Panc1 (cell line): ENCODE results near the gene NCAM1. TPM values are rescaled to one million over a fixed set of nuclear protein-coding genes. Genes with fewer than 3 reads are reported as not detected.

Experiments used
- ATAC-seq: fragments of 200-7000 bp; cut with Tn5 transposase; 2 replicates; pipeline ENCODE4 v1.9.1; 2020; ENCODE audit warnings: mild to moderate bottlenecking, moderate library complexity
- BruUV-seq: library from RNA; stranded (reverse); fragments of 400-500 nt; replicated peaks from 2 replicates; lab custom pipeline; 2021; lab: Mats Ljungman, UMichigan
- CTCF ChIA-PET: fragments of 300-600 bp; sonication (Branson Sonifier 250); formaldehyde crosslinking; loops from one replicate; lab custom pipeline; 2022; ENCODE audit warnings: antibody characterized with exemption; lab: Charles Lee
- POLR2A ChIA-PET: fragments of 300-600 bp; sonication (Branson Sonifier 250); formaldehyde crosslinking; loops from one replicate; lab custom pipeline; 2022; ENCODE audit warnings: antibody characterized with exemption; lab: Charles Lee
- DNase-seq: peaks from one replicate; pipeline ENCODE4 v3.0.0-alpha.2; 2010; ENCODE audit warnings: low read depth, low spot score
- H3K27ac ChIP-seq: 2 replicates; pipeline ENCODE4 v1.5.1; 2011; ENCODE audit warnings: mild to moderate bottlenecking, low read length, inconsistent platforms
- H3K27me3 ChIP-seq: fragments of 200-500 bp; sonication (Bioruptor generic); 2 replicates; pipeline ENCODE4 v1.6.0; 2014; ENCODE audit warnings: low read length, inconsistent platforms; ENCODE audit not compliant: control insufficient read depth, insufficient read depth
- H3K36me3 ChIP-seq: fragments of 200-500 bp; sonication (Bioruptor generic); 2 replicates; pipeline ENCODE4 v1.5.1; 2014; ENCODE audit warnings: inconsistent platforms, mild to moderate bottlenecking, low read length, moderate library complexity; ENCODE audit not compliant: control insufficient read depth, insufficient read depth
- H3K4me1 ChIP-seq: 2 replicates; pipeline ENCODE4 v1.5.1; 2011; ENCODE audit warnings: inconsistent platforms, mild to moderate bottlenecking, low read length, moderate library complexity; ENCODE audit not compliant: control insufficient read depth, insufficient read depth
- H3K4me3 ChIP-seq, 2 experiments: 2 replicates each; pipeline ENCODE4 v1.5.1; 2011 to 2012; ENCODE audit warnings: low read depth in 2 of 2, low read length in 2 of 2, mild to moderate bottlenecking in 2 of 2, inconsistent platforms in 1 of 2, moderate library complexity in 1 of 2
- H3K9me3 ChIP-seq: fragments of 200-500 bp; sonication (Bioruptor generic); 2 replicates; pipeline ENCODE4 v1.5.1; 2014; ENCODE audit warnings: low read depth, mild to moderate bottlenecking, inconsistent platforms, low read length, moderate library complexity; ENCODE audit not compliant: control insufficient read depth, insufficient read depth
- POLR2AphosphoS5 ChIP-seq: IDR thresholded peaks from 2 replicates; pipeline ENCODE4 v1.6.1; 2012; ENCODE audit warnings: mild to moderate bottlenecking, low read depth, low read length, moderate library complexity
- SIN3A ChIP-seq: IDR thresholded peaks from 2 replicates; pipeline ENCODE4 v1.6.1; 2012; ENCODE audit warnings: low read depth, mild to moderate bottlenecking, low read length, moderate library complexity, borderline replicate concordance; ENCODE audit not compliant: insufficient read depth
- TCF7L2 ChIP-seq: IDR thresholded peaks from 2 replicates; pipeline ENCODE4 v1.6.1; 2011; ENCODE audit warnings: mild to moderate bottlenecking, low read depth, low read length, inconsistent platforms
- in situ Hi-C: cut with HindIII; loops from 2 replicates; pipeline ENCODE4 v1.10.0; 2016; ENCODE audit warnings: low sequenced_read_pairs, low pct_unique_long_range_greater_than_20kb
- intact Hi-C: fragments of 100-400 bp; cut with micrococcal nuclease; formaldehyde crosslinking; loops from one replicate; pipeline ENCODE4 v1.10.0; 2022; ENCODE audit not compliant: unreplicated experiment
- total RNA-seq: library from RNA; stranded (reverse); gene quantifications from one replicate; pipeline ENCODE4 v1.2.1, GENCODE V29; 2021; ENCODE audit not compliant: unreplicated experiment
- TF ChIP-seq, protein P1 (sequence below): fragments of 450-650 bp; IDR thresholded peaks from 2 replicates; pipeline ENCODE4 v1.5.1; 2017; ENCODE audit warnings: mild to moderate bottlenecking
- TF ChIP-seq, protein P2 (sequence below), 2 experiments: IDR thresholded peaks; 2 replicates each; pipeline ENCODE4 v1.6.1; 2011 to 2012; ENCODE audit warnings: low read depth in 2 of 2, control low read depth in 1 of 2, low read length in 1 of 2, mild to moderate bottlenecking in 1 of 2, moderate library complexity in 1 of 2; ENCODE audit not compliant: insufficient read depth in 1 of 2

Gene NCAM1
- total RNA-seq, 1 experiment from 2014 or later, result 0.18 TPM

DNA sequence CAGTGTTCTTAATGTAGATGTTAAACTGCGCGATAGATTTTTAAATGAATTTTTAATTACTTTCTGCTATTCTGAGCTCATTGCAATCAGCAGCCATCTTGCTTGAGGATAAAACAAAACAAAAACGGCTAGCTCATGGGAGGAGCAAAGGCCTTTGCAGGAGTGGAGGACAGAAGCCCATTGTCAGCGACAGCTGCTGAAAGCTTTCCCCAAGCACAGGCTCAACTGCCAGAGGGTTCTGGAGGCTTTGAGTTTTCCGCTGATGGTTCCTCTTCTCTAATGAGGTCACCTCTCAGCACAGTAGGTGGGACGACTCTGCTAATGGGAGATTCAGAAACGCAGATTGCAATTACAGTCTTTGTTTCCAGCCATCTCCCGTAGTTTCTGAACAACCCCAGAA lies 186.0 kb downstream of the NCAM1 start:
- no peaks in the 10 kb centered on the region for H3K4me1 ChIP-seq
- CTCF ChIA-PET, result interaction anchor here (0.6 kb wide), 1 partner anchor 103 kb away, joined by 3 read pairs; no protein-coding TSS in a partner anchor
- in situ Hi-C loops, result no loop called here
- TF ChIP-seq SIN3A (no peak), POLR2AphosphoS5 (no peak), TCF7L2 (no peak)
- TF ChIP-seq, protein P1, sequence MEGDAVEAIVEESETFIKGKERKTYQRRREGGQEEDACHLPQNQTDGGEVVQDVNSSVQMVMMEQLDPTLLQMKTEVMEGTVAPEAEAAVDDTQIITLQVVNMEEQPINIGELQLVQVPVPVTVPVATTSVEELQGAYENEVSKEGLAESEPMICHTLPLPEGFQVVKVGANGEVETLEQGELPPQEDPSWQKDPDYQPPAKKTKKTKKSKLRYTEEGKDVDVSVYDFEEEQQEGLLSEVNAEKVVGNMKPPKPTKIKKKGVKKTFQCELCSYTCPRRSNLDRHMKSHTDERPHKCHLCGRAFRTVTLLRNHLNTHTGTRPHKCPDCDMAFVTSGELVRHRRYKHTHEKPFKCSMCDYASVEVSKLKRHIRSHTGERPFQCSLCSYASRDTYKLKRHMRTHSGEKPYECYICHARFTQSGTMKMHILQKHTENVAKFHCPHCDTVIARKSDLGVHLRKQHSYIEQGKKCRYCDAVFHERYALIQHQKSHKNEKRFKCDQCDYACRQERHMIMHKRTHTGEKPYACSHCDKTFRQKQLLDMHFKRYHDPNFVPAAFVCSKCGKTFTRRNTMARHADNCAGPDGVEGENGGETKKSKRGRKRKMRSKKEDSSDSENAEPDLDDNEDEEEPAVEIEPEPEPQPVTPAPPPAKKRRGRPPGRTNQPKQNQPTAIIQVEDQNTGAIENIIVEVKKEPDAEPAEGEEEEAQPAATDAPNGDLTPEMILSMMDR, result no peak
- TF ChIP-seq, protein P2, sequence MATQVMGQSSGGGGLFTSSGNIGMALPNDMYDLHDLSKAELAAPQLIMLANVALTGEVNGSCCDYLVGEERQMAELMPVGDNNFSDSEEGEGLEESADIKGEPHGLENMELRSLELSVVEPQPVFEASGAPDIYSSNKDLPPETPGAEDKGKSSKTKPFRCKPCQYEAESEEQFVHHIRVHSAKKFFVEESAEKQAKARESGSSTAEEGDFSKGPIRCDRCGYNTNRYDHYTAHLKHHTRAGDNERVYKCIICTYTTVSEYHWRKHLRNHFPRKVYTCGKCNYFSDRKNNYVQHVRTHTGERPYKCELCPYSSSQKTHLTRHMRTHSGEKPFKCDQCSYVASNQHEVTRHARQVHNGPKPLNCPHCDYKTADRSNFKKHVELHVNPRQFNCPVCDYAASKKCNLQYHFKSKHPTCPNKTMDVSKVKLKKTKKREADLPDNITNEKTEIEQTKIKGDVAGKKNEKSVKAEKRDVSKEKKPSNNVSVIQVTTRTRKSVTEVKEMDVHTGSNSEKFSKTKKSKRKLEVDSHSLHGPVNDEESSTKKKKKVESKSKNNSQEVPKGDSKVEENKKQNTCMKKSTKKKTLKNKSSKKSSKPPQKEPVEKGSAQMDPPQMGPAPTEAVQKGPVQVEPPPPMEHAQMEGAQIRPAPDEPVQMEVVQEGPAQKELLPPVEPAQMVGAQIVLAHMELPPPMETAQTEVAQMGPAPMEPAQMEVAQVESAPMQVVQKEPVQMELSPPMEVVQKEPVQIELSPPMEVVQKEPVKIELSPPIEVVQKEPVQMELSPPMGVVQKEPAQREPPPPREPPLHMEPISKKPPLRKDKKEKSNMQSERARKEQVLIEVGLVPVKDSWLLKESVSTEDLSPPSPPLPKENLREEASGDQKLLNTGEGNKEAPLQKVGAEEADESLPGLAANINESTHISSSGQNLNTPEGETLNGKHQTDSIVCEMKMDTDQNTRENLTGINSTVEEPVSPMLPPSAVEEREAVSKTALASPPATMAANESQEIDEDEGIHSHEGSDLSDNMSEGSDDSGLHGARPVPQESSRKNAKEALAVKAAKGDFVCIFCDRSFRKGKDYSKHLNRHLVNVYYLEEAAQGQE (IDR thresholded peaks at IDR 0.05; ENCODE audit: insufficient read depth in 1 of 2, low read depth in 2 of 2, low read length in 1 of 2), result no peak
- peaks cover 5% of the 10 kb centered on the region for H3K27me3 ChIP-seq
- no peak overlapping the region for H3K4me3 ChIP-seq
- DNase-seq (no peak), ATAC-seq (no peak)
- no peaks in the 10 kb centered on the region for H3K36me3 ChIP-seq
- no peak overlapping the region for H3K27ac ChIP-seq
- BruUV-seq, result no TSS peak
- intact Hi-C loops, result no loop called here
- POLR2A ChIA-PET, result no interaction called here
- H3K9me3 ChIP-seq, result no peaks in the 10 kb centered on the region

DNA sequence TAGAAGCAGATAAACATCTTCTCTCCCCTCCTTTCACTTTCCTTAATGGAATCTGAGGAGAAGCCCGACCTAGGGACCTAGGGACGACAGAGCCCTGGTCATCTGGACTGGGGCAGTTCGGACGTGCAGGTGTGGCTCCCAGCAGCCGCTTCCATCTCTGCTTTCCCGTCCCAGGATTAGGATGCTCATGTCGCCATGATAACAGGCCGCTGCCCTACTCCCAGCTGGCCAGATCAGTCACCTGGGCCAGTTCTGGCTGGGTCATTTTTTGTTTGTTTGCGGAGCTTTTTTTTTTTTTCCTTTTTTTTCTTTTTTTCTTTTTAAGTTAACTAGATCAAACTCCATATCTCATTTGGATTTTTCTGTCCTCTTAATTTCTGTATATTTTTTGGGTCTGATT lies 186.9 kb downstream of the NCAM1 start:
- in situ Hi-C loops, result no loop called here
- Histone ChIP-seq H3K36me3 (no peaks in the 10 kb centered on the region), H3K4me1 (no peaks in the 10 kb centered on the region), H3K4me3 (no peak overlapping the region), H3K27ac (no peak overlapping the region), H3K9me3 (no peaks in the 10 kb centered on the region), H3K27me3 (peaks cover 5% of the 10 kb centered on the region)
- no TSS peak for BruUV-seq
- ChIA-PET POLR2A (no interaction called here), CTCF (no interaction called here)
- ATAC-seq (no peak), DNase-seq (no peak)
- intact Hi-C loops, result no loop called here
- TF ChIP-seq TCF7L2 (no peak), SIN3A (no peak), POLR2AphosphoS5 (no peak)
- TF ChIP-seq, protein P1, result no peak
- TF ChIP-seq, protein P2 (IDR thresholded peaks at IDR 0.05; ENCODE audit: insufficient read depth in 1 of 2, low read depth in 2 of 2, low read length in 1 of 2), result no peak
